T-helper 1 cell treated with Interleukin-12 subunit alpha and Interleukin-12 subunit beta and Interleukin-4 antibody, amounts not matched to agents 30 μg/mL and 1 μg/mL, for 36 hours (primary cell): ENCODE data around the gene ATL2.
"Not testable (repeated sequence)": the region's sequence is repeated elsewhere in the genome, so short reads cannot be mapped to it uniquely, and the experiment has no call there.

Source experiments
- H3K27ac Mint-ChIP-seq: one replicate; pipeline ENCODE4 v1.8.0; 2021; ENCODE audit warnings: mild to moderate bottlenecking, mixed read lengths
- H3K27me3 Mint-ChIP-seq: one replicate; pipeline ENCODE4 v1.8.0; 2021; ENCODE audit warnings: low read depth, mixed read lengths
- H3K36me3 Mint-ChIP-seq: one replicate; pipeline ENCODE4 v1.8.0; 2021; ENCODE audit warnings: low read depth, mixed read lengths
- H3K4me1 Mint-ChIP-seq: one replicate; pipeline ENCODE4 v1.8.0; 2021; ENCODE audit warnings: low read depth, mixed read lengths
- H3K4me3 Mint-ChIP-seq: one replicate; pipeline ENCODE4 v1.8.0; 2021; ENCODE audit warnings: mild to moderate bottlenecking, moderate library complexity, mixed read lengths
- H3K9me3 Mint-ChIP-seq: one replicate; pipeline ENCODE4 v1.8.0; 2021; ENCODE audit warnings: mixed read lengths

The ATL2 gene

GRCh38 chr2:38264396-38265221 is 112.5 kb downstream of the ATL2 start:
- Mint-ChIP-seq H3K9me3 (peaks cover 3% of the 10 kb centered on the region), H3K36me3 (peaks cover 3% of the 10 kb centered on the region), H3K4me3 (no peak overlapping the region), H3K27ac (no peak overlapping the region), H3K27me3 (no peaks in the 10 kb centered on the region), H3K4me1 (peaks cover 22% of the 10 kb centered on the region)

GRCh38 chr2:38263293-38263692 is 113.8 kb downstream of the ATL2 start:
- H3K27ac Mint-ChIP-seq, result no peak overlapping the region
- peaks cover 3% of the 10 kb centered on the region for H3K9me3 Mint-ChIP-seq
- H3K4me1 Mint-ChIP-seq, result peaks cover 22% of the 10 kb centered on the region
- peaks cover 9% of the 10 kb centered on the region for H3K27me3 Mint-ChIP-seq
- H3K4me3 Mint-ChIP-seq, result no peak overlapping the region
- peaks cover 3% of the 10 kb centered on the region for H3K36me3 Mint-ChIP-seq

GRCh38 chr2:38262069-38262871 is 114.8 kb downstream of the ATL2 start:
- H3K27ac Mint-ChIP-seq, result no peak overlapping the region
- H3K9me3 Mint-ChIP-seq, result peaks cover 3% of the 10 kb centered on the region

GRCh38 chr2:38261569-38262068 is 115.5 kb downstream of the ATL2 start:
- H3K4me1 Mint-ChIP-seq, result peaks cover 19% of the 10 kb centered on the region
- H3K9me3 Mint-ChIP-seq, result peaks cover 3% of the 10 kb centered on the region
- H3K27me3 Mint-ChIP-seq, result peaks cover 15% of the 10 kb centered on the region
- no peak overlapping the region for H3K27ac Mint-ChIP-seq
- H3K36me3 Mint-ChIP-seq, result peaks cover 3% of the 10 kb centered on the region
- H3K4me3 Mint-ChIP-seq, result no peak overlapping the region

More at GRCh38 chr2:38262069-38262871, 114.8 kb downstream of the ATL2 start:
- Mint-ChIP-seq H3K36me3 (peaks cover 3% of the 10 kb centered on the region), H3K4me3 (no peak overlapping the region), H3K4me1 (peaks cover 20% of the 10 kb centered on the region), H3K27me3 (peaks cover 13% of the 10 kb centered on the region)

GRCh38 chr2:38260972-38261371 is 116.1 kb downstream of the ATL2 start:
- Mint-ChIP-seq H3K4me1 (peaks cover 16% of the 10 kb centered on the region), H3K4me3 (no peak overlapping the region), H3K27ac (no peak overlapping the region), H3K36me3 (no peaks in the 10 kb centered on the region), H3K9me3 (no peaks in the 10 kb centered on the region), H3K27me3 (peaks cover 17% of the 10 kb centered on the region)

GRCh38 chr2:38260469-38260868 is 116.6 kb downstream of the ATL2 start:
- Mint-ChIP-seq H3K9me3 (no peaks in the 10 kb centered on the region), H3K27ac (no peak overlapping the region), H3K4me3 (no peak overlapping the region), H3K4me1 (peaks cover 14% of the 10 kb centered on the region), H3K27me3 (peaks cover 20% of the 10 kb centered on the region), H3K36me3 (no peaks in the 10 kb centered on the region)

GRCh38 chr2:38259311-38259710 is 117.8 kb downstream of the ATL2 start:
- H3K9me3 Mint-ChIP-seq, result no peaks in the 10 kb centered on the region
- H3K4me1 Mint-ChIP-seq, result peaks cover 14% of the 10 kb centered on the region
- H3K27ac Mint-ChIP-seq, result no peak overlapping the region
- peaks cover 21% of the 10 kb centered on the region for H3K27me3 Mint-ChIP-seq
- H3K4me3 Mint-ChIP-seq, result no peak overlapping the region
- no peaks in the 10 kb centered on the region for H3K36me3 Mint-ChIP-seq

- not testable (repeated sequence) for H3K36me3 Mint-ChIP-seq, H3K4me3 Mint-ChIP-seq, H3K9me3 Mint-ChIP-seq, H3K27ac Mint-ChIP-seq
- H3K4me1 Mint-ChIP-seq, result peaks cover 14% of the 10 kb centered on the region
- peaks cover 26% of the 10 kb centered on the region for H3K27me3 Mint-ChIP-seq
These were observed 119.4 kb downstream of the ATL2 start for GRCh38 chr2:38257680-38258079.

GRCh38 chr2:38256610-38257009 is 120.5 kb downstream of the ATL2 start:
- no peak overlapping the region for H3K27ac Mint-ChIP-seq
- peaks cover 29% of the 10 kb centered on the region for H3K27me3 Mint-ChIP-seq
- H3K4me1 Mint-ChIP-seq, result peaks cover 7% of the 10 kb centered on the region
- H3K9me3 Mint-ChIP-seq, result no peaks in the 10 kb centered on the region
- no peaks in the 10 kb centered on the region for H3K36me3 Mint-ChIP-seq
- H3K4me3 Mint-ChIP-seq, result no peak overlapping the region

GRCh38 chr2:38255211-38255610 is 121.9 kb downstream of the ATL2 start:
- H3K27ac Mint-ChIP-seq, result no peak overlapping the region

GRCh38 chr2:38254796-38255195 is 122.3 kb downstream of the ATL2 start:
- H3K27ac Mint-ChIP-seq, result no peak overlapping the region

More at GRCh38 chr2:38255211-38255610, 121.9 kb downstream of the ATL2 start:
- Mint-ChIP-seq H3K4me3 (no peak overlapping the region), H3K4me1 (no peaks in the 10 kb centered on the region), H3K27me3 (peaks cover 29% of the 10 kb centered on the region), H3K36me3 (no peaks in the 10 kb centered on the region), H3K9me3 (no peaks in the 10 kb centered on the region)

GRCh38 chr2:38251940-38252339 is 125.1 kb downstream of the ATL2 start:
- Mint-ChIP-seq H3K27me3 (peaks cover 16% of the 10 kb centered on the region), H3K4me1 (no peaks in the 10 kb centered on the region), H3K27ac (no peak overlapping the region), H3K9me3 (no peaks in the 10 kb centered on the region), H3K36me3 (no peaks in the 10 kb centered on the region), H3K4me3 (no peak overlapping the region)

More at GRCh38 chr2:38254796-38255195, 122.3 kb downstream of the ATL2 start:
- no peak overlapping the region for H3K4me3 Mint-ChIP-seq
- no peaks in the 10 kb centered on the region for H3K36me3 Mint-ChIP-seq
- H3K4me1 Mint-ChIP-seq, result no peaks in the 10 kb centered on the region
- H3K27me3 Mint-ChIP-seq, result peaks cover 29% of the 10 kb centered on the region
- no peaks in the 10 kb centered on the region for H3K9me3 Mint-ChIP-seq

- Mint-ChIP-seq H3K9me3 (no peaks in the 10 kb centered on the region), H3K36me3 (no peaks in the 10 kb centered on the region), H3K27ac (no peak overlapping the region), H3K4me1 (no peaks in the 10 kb centered on the region), H3K27me3 (peaks cover 4% of the 10 kb centered on the region), H3K4me3 (no peak overlapping the region)
These were observed 128.4 kb downstream of the ATL2 start for GRCh38 chr2:38248707-38249106.

- Mint-ChIP-seq H3K4me1 (no peaks in the 10 kb centered on the region), H3K27me3 (peaks cover 4% of the 10 kb centered on the region), H3K27ac (no peak overlapping the region), H3K9me3 (no peaks in the 10 kb centered on the region), H3K36me3 (no peaks in the 10 kb centered on the region), H3K4me3 (no peak overlapping the region)
These were observed 128.8 kb downstream of the ATL2 start for GRCh38 chr2:38248255-38248654.

- Mint-ChIP-seq H3K36me3 (no peaks in the 10 kb centered on the region), H3K4me1 (no peaks in the 10 kb centered on the region), H3K9me3 (no peaks in the 10 kb centered on the region), H3K27me3 (peaks cover 9% of the 10 kb centered on the region), H3K27ac (no peak overlapping the region), H3K4me3 (no peak overlapping the region)
These were observed 131.0 kb downstream of the ATL2 start for GRCh38 chr2:38246105-38246504.
